ENCODE results near the gene COL9A2. TPM values are rescaled to one million over a fixed set of nuclear protein-coding genes. Genes with fewer than 3 reads are reported as not detected.

The COL9A2 gene
- total RNA-seq, 1 donor from 2014 or later, result 2.1 TPM

- no peaks in the 10 kb centered on the region for H3K27me3 Mint-ChIP-seq (ENCODE audit: unreplicated experiment)
- H3K9me3 Mint-ChIP-seq (ENCODE audit: unreplicated experiment), result no peaks in the 10 kb centered on the region
- no peak for TF ChIP-seq CTCF (IDR thresholded peaks at IDR 0.05)
- no peaks in the 10 kb centered on the region for H3K4me1 Mint-ChIP-seq (ENCODE audit: unreplicated experiment)
- no peak overlapping the region for H3K4me3 Mint-ChIP-seq (ENCODE audit: unreplicated experiment)
- DNase-seq (ENCODE audit: extremely low spot score, unreplicated experiment), result peak; percentile 60
- H3K36me3 Mint-ChIP-seq (ENCODE audit: unreplicated experiment), result no peaks in the 10 kb centered on the region
- H3K27ac Mint-ChIP-seq (ENCODE audit: unreplicated experiment), result no peak overlapping the region
These were observed 11.6 kb downstream of the COL9A2 start for GRCh38 chr1:40305451-40305850.

GRCh38 chr1:40303790-40304189, 13.3 kb downstream of the COL9A2 start:
- no peaks in the 10 kb centered on the region for H3K27me3 Mint-ChIP-seq (ENCODE audit: unreplicated experiment)
- no peaks in the 10 kb centered on the region for H3K4me1 Mint-ChIP-seq (ENCODE audit: unreplicated experiment)

GRCh38 chr1:40303051-40303771, 13.9 kb downstream of the COL9A2 start:
- Mint-ChIP-seq H3K27ac (ENCODE audit: unreplicated experiment) (no peak overlapping the region), H3K4me3 (ENCODE audit: unreplicated experiment) (no peak overlapping the region), H3K27me3 (ENCODE audit: unreplicated experiment) (no peaks in the 10 kb centered on the region), H3K36me3 (ENCODE audit: unreplicated experiment) (no peaks in the 10 kb centered on the region), H3K4me1 (ENCODE audit: unreplicated experiment) (no peaks in the 10 kb centered on the region), H3K9me3 (ENCODE audit: unreplicated experiment) (no peaks in the 10 kb centered on the region)
- DNase-seq (ENCODE audit: extremely low spot score, unreplicated experiment), result peak; percentile 83
- no peak for TF ChIP-seq CTCF (IDR thresholded peaks at IDR 0.05)

More at GRCh38 chr1:40303790-40304189, 13.3 kb downstream of the COL9A2 start:
- no peak for TF ChIP-seq CTCF (IDR thresholded peaks at IDR 0.05)
- Mint-ChIP-seq H3K4me3 (ENCODE audit: unreplicated experiment) (no peak overlapping the region), H3K9me3 (ENCODE audit: unreplicated experiment) (no peaks in the 10 kb centered on the region), H3K36me3 (ENCODE audit: unreplicated experiment) (no peaks in the 10 kb centered on the region), H3K27ac (ENCODE audit: unreplicated experiment) (no peak overlapping the region)
- peak; percentile 84 for DNase-seq (ENCODE audit: extremely low spot score, unreplicated experiment)

GRCh38 chr1:40302475-40302874, 14.6 kb downstream of the COL9A2 start:
- no peak for TF ChIP-seq CTCF (IDR thresholded peaks at IDR 0.05)
- no peaks in the 10 kb centered on the region for H3K36me3 Mint-ChIP-seq (ENCODE audit: unreplicated experiment)
- H3K27me3 Mint-ChIP-seq (ENCODE audit: unreplicated experiment), result no peaks in the 10 kb centered on the region
- H3K9me3 Mint-ChIP-seq (ENCODE audit: unreplicated experiment), result no peaks in the 10 kb centered on the region
- no peak overlapping the region for H3K27ac Mint-ChIP-seq (ENCODE audit: unreplicated experiment)
- no peaks in the 10 kb centered on the region for H3K4me1 Mint-ChIP-seq (ENCODE audit: unreplicated experiment)
- peak; percentile 83 for DNase-seq (ENCODE audit: extremely low spot score, unreplicated experiment)
- H3K4me3 Mint-ChIP-seq (ENCODE audit: unreplicated experiment), result no peak overlapping the region

- no peaks in the 10 kb centered on the region for H3K9me3 Mint-ChIP-seq (ENCODE audit: unreplicated experiment)
- DNase-seq (ENCODE audit: extremely low spot score, unreplicated experiment), result peak; percentile 60
- no peak for TF ChIP-seq CTCF (IDR thresholded peaks at IDR 0.05)
- H3K27me3 Mint-ChIP-seq (ENCODE audit: unreplicated experiment), result no peaks in the 10 kb centered on the region
- no peak overlapping the region for H3K27ac Mint-ChIP-seq (ENCODE audit: unreplicated experiment)
- no peak overlapping the region for H3K4me3 Mint-ChIP-seq (ENCODE audit: unreplicated experiment)
- no peaks in the 10 kb centered on the region for H3K4me1 Mint-ChIP-seq (ENCODE audit: unreplicated experiment)
- H3K36me3 Mint-ChIP-seq (ENCODE audit: unreplicated experiment), result no peaks in the 10 kb centered on the region
These were observed 15.4 kb downstream of the COL9A2 start for GRCh38 chr1:40301541-40302299.

Measured in osteocyte (in vitro differentiated cells).